IPS DF 6.9 (cell line): Measurements from ENCODE around the gene APRT.

Source experiments
- DNase-seq: peaks from one replicate; pipeline ENCODE4 v3.0.0-alpha.2; 2013; ENCODE audit warnings: low read depth, low spot score
- H3K27ac ChIP-seq: one replicate; pipeline ENCODE4 v1.5.1; 2013; ENCODE audit warnings: low read length, control low read depth
- H3K27me3 ChIP-seq: 2 replicates; pipeline ENCODE4 v1.6.1; 2013; ENCODE audit warnings: mild to moderate bottlenecking, low read length; ENCODE audit not compliant: control insufficient read depth, insufficient read depth
- H3K36me3 ChIP-seq: 2 replicates; pipeline ENCODE4 v1.6.1; 2013; ENCODE audit warnings: low read length; ENCODE audit not compliant: control insufficient read depth, insufficient read depth
- H3K4me1 ChIP-seq: 2 replicates; pipeline ENCODE4 v1.6.1; 2013; ENCODE audit warnings: low read length; ENCODE audit not compliant: control insufficient read depth, insufficient read depth
- H3K4me3 ChIP-seq: 2 replicates; pipeline ENCODE4 v1.5.1; 2013; ENCODE audit warnings: mild to moderate bottlenecking, low read length
- H3K9me3 ChIP-seq: 2 replicates; pipeline ENCODE4 v1.6.1; 2013; ENCODE audit warnings: low read length, inconsistent platforms; ENCODE audit not compliant: control insufficient read depth, insufficient read depth
- WGBS: extraction: QIAGEN DNeasy Blood & Tissue Kit; methylation state at CpG from one replicate; pipeline ENCODE4 v1.1.7; 2013; ENCODE audit warnings: mixed read lengths, missing lambda C conversion rate; ENCODE audit not compliant: insufficient read length, insufficient coverage; 5-methylcytosine and 5-hydroxymethylcytosine counted together

Gene APRT

DNA sequence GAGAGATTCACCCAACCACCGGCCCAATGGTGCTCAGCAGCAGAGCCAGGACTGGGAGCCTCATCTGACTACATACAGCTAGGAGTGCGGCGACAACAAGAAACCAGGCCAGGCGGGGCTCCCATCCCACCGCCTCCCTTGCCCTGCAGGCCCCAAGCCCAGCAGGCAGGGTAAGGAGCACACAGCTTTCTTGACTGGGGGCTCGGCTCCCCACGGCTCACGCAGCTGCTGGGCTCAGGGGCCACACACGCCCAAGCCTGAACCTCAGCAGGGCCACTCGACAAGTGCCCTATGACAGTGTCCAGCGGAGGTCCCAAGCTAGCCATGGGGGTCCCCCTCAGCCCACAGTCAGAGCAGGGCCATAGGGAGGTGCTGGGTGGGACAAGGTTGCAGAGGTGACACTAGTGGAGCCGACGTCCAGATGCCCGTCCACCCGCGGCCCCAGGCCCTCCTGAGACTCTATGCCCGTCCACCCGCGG lies 40.4 kb downstream of the APRT start:
- Histone ChIP-seq H3K4me1 (peaks cover 19% of the 10 kb centered on the region), H3K9me3 (no peaks in the 10 kb centered on the region), H3K4me3 (no peak overlapping the region), H3K27ac (no peak overlapping the region), H3K36me3 (no peaks in the 10 kb centered on the region), H3K27me3 (no peaks in the 10 kb centered on the region)
- WGBS, result no CpG with 5 or more reads among the region's 19 CpGs
- DNase-seq, result no peak

DNA sequence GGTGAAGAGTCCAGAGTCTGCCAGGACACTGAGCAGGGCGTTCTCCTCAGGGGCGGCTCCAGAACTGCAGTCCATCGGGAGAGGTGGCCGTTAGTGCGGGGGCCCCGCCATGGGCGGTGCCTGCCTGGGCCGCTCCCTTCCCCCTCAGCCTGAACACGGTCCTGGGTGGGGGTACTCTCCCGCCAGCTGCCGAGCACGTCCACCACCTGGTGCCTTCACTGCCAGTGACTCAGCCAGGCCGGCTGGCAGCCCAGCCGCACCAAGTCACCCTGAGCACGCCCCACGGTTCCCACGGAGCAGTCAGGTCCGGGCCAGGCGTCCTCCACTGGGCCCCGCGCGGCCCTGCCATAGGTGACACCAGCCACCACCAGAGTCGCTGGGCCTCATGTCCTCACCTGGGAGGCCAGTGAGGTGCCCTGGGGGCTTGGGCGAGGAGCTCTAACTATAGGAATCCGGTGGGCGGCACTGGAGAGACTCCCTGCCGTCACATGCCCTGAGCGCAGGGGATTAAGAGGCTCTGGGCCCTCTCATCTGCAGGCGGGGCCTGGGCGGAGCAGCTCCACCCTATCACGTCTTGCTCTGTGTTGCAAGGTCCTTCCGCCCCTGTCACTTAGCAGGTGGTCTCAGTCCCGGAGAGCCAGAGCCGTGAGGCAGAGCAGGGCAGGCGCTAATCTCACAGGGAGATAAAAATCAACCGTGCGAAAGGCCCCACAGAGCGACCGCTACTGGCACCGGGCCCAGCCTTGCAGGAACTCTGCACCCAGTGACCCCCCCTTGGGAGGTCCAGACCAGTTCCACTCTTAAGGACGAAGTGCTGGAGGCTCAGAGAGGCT lies 41.1 kb downstream of the APRT start:
- WGBS, result no CpG with 5 or more reads among the region's 41 CpGs
- no peak overlapping the region for H3K27ac ChIP-seq
- H3K9me3 ChIP-seq, result no peaks in the 10 kb centered on the region
- H3K36me3 ChIP-seq, result no peaks in the 10 kb centered on the region
- no peak for DNase-seq
- H3K27me3 ChIP-seq, result no peaks in the 10 kb centered on the region
- H3K4me3 ChIP-seq, result no peak overlapping the region
- peaks cover 19% of the 10 kb centered on the region for H3K4me1 ChIP-seq

DNA sequence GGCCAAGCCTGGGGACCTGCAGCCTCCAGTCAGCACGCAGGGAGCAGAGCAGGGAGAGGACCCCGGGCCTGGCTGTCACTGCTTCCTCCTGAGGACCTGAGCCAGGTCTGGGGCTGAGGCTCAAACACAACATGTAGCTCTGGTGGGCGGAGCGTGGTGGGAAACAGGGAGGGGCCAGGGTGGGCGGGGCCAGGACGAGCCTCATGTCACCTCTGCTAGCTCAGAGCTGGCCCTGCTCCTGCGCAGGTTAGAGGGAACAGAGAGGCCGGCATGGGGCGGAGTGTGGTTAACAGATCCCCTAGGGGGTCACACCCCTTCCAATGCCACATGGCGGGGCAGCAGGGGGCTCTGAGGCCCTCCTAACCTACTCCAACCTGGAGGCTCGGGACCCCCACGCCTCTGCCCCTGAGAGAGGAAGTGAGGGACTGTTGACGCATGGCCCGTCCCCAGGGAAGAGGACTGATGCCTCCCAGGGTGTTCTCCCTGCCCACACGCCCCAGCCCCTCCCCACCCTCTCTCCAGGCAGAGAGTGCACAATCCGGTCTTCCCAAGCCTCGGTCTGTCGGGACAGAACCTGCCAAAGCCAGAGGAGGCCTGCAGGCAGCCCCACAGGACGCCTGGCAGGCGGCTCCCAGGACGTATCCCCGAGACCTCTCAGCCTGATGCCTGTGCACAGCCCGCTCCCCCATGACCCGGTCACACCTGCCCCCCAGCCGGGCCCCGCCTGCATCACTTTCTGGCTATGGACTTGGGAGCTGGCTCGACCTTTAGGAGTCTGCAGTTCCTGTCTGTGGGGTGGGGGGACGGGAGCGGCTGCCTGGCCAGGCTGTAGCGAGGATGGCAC lies 41.9 kb downstream of the APRT start:
- no peaks in the 10 kb centered on the region for H3K27me3 ChIP-seq

DNA sequence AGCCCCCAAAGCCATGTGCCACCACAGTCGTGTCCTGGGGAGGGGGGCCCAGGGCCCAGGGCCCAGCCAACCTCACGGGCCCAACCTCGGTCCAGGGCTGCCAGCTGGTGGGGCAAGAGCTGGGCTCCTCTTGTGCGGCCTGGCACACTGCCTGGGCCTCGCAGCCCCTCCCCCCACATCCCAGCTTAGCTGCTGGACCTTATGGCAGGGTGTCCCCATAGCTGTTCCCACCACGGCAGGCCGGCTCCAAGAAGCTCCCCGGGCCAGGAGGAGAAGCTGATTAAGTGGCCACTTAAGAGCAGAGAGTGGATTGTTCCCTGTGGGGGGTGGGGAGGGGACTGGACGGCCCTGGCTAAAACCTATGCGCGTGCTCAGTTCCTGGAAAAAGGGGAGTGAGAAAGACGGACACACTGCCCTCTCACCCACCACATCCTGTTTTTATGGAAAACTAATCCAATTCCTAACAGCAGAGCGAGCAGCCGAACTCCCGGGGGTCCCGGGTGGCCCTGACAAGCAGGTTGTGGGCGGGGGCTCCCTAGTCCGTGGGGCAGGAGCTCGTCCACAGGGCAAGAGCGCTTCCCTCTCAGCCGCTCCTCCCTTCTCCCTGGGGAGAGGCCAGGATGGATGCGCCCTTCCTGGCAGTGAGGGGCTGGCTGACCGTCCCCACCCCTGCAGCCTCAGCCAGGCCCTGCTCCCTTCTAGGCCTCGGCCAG lies 43.5 kb downstream of the APRT start:
- no peaks in the 10 kb centered on the region for H3K9me3 ChIP-seq
- peaks cover 26% of the 10 kb centered on the region for H3K4me1 ChIP-seq
- no peaks in the 10 kb centered on the region for H3K27me3 ChIP-seq
- no peak for DNase-seq
- H3K36me3 ChIP-seq, result no peaks in the 10 kb centered on the region
- H3K4me3 ChIP-seq, result no peak overlapping the region
- no peak overlapping the region for H3K27ac ChIP-seq
- no CpG with 5 or more reads among the region's 24 CpGs for WGBS

More for the DNA sequence above, 41.9 kb downstream of the APRT start:
- no CpG with 5 or more reads among the region's 30 CpGs for WGBS
- H3K4me3 ChIP-seq, result no peak overlapping the region
- no peak overlapping the region for H3K27ac ChIP-seq
- H3K9me3 ChIP-seq, result no peaks in the 10 kb centered on the region
- no peaks in the 10 kb centered on the region for H3K36me3 ChIP-seq
- peaks cover 22% of the 10 kb centered on the region for H3K4me1 ChIP-seq
- DNase-seq, result no peak

DNA sequence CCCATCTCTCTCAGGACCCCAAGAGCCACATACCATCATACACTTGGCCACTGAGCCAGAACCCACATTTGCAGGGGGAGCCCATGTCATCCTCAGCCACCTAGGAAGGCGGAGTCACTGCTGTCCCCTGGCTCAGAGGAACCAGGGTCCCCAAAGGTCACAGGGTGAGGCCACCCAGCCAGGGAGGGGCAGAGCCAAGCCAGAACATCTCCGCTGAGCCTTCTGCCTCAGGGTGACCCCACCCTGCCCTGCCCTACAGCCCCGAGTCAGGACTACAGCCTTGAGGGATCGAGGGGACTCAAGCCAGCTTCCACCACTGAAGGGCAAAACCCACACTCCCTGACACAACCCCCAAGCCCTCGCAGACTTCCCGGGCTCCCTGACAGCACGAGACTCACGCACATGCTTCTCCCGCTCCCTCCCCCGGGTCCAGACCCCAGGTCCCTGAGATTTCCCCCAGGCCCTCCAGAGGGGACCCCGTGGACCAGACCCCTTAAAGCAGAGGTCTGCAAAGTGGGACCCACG lies 44.1 kb downstream of the APRT start:
- Histone ChIP-seq H3K36me3 (no peaks in the 10 kb centered on the region; the same call in 1 of the 2 replicates), H3K9me3 (no peaks in the 10 kb centered on the region), H3K27ac (no peak overlapping the region), H3K27me3 (no peaks in the 10 kb centered on the region), H3K4me1 (peaks cover 29% of the 10 kb centered on the region), H3K4me3 (no peak overlapping the region)
- no peak for DNase-seq
- no CpG with 5 or more reads among the region's 12 CpGs for WGBS

DNA sequence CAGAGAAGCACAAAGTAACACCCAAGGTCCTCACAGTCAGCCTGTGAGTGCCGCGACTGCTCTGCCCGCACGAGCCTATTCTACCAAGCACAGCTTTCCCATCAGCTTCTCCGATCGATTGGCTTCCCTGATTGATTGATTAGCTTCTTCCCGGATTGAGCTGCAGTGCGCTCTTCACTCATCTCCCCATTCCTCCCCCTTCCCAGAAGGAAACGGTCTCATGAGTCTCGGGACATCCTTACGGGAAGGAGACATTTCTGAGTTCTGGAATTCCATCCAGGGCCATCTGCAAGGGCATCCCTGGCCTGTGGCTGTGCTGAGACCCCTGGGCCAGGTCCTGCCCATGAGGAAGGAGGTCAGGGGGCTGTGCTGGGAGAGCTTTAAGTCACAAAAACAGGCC lies 44.8 kb downstream of the APRT start:
- no peak overlapping the region for H3K4me3 ChIP-seq
- no peak for DNase-seq

DNA sequence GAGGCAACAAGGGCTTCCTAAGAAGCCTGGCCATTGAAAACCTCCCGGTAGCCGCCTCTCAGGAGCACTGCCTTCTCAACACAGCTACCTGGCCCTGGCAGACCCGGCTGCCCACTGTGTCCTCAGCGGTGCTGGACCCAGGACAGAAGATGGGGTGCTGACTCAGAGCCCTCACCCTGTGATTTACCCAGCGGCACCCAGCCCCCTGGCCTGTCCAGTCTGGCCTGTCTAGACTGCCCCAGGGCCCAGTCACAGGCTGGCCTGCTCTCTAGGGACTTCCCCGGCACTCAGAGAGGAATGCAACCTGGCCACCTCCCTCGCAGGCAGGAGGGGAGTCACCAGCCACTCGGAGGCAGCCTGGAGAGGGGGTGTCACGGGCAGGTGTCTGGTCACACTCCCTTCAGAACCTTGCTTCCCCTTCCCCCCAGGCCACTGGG lies 46.8 kb downstream of the APRT start:
- H3K4me1 ChIP-seq, result peaks cover 25% of the 10 kb centered on the region

More for the DNA sequence above, 44.8 kb downstream of the APRT start:
- H3K4me1 ChIP-seq, result peaks cover 34% of the 10 kb centered on the region
- no peak overlapping the region for H3K27ac ChIP-seq
- H3K27me3 ChIP-seq, result no peaks in the 10 kb centered on the region
- H3K36me3 ChIP-seq, result no peaks in the 10 kb centered on the region; the same call in 1 of the 2 replicates
- H3K9me3 ChIP-seq, result no peaks in the 10 kb centered on the region
- WGBS, result no CpG with 5 or more reads among the region's 11 CpGs

DNA sequence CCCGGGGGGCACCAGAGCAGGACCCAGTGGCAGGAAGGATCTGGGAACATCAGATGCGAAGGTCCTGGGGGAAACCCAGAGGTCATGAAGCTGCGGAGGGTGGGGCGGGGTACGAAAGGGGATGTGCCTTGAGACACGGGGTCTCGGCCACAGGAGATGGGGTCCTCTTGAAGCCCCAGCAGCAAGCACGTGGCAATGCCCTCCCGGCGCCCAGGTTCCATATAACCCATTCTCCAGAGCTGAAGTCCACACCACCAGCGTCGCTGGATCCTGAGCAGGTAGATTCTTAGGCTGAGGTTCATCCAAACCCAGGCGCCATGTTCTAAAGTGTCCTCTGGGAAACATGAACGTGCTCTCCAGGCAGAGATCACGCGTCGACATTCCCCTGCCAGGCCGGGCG lies 47.6 kb downstream of the APRT start:
- H3K27ac ChIP-seq, result no peak overlapping the region

More for the DNA sequence above, 46.8 kb downstream of the APRT start:
- H3K27me3 ChIP-seq, result no peaks in the 10 kb centered on the region
- no peak for DNase-seq
- H3K4me3 ChIP-seq, result no peak overlapping the region
- WGBS, result no CpG with 5 or more reads among the region's 9 CpGs
- no peak overlapping the region for H3K27ac ChIP-seq
- H3K9me3 ChIP-seq, result no peaks in the 10 kb centered on the region
- no peaks in the 10 kb centered on the region; the same call in 1 of the 2 replicates for H3K36me3 ChIP-seq

DNA sequence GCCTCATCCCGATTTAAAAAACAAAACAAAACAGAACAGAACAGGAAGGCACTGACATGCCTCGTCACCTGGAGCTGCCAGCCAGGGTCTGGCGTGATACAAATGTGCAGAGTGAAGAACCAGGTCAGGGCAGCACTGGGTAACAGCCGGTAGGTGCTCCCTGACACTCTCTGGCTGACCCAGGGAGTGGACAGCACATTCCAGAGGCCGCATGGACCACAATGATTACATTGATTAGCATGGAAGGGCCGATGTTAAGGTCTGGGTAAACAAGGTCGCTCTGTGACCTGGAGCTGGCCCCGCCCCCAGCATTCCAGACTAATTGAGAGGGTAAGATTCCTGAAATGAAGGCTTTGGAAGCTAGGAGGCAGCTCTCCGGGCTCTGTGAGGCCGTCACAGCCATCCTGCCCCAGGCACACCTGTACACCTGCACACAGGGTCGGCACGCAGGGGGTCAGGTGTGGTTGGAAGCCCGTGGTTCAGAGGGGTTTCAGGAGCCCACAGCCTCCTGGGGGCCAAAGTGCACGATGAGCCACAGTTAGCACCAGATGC lies 48.1 kb downstream of the APRT start:
- Histone ChIP-seq H3K9me3 (no peaks in the 10 kb centered on the region), H3K36me3 (no peaks in the 10 kb centered on the region; the same call in 1 of the 2 replicates), H3K4me3 (no peak overlapping the region), H3K27ac (no peak overlapping the region), H3K27me3 (no peaks in the 10 kb centered on the region), H3K4me1 (peaks cover 21% of the 10 kb centered on the region)
- no peak for DNase-seq
- no CpG with 5 or more reads among the region's 14 CpGs for WGBS

More for the DNA sequence above, 47.6 kb downstream of the APRT start:
- DNase-seq, result no peak
- Histone ChIP-seq H3K27me3 (no peaks in the 10 kb centered on the region), H3K4me3 (no peak overlapping the region), H3K36me3 (no peaks in the 10 kb centered on the region; the same call in 1 of the 2 replicates), H3K9me3 (no peaks in the 10 kb centered on the region), H3K4me1 (peaks cover 24% of the 10 kb centered on the region)
- WGBS, result no CpG with 5 or more reads among the region's 19 CpGs
